Skeletal muscle cell (primary cell): Measurements from ENCODE around the gene RPS6KC1.
A peak's percentile ranks its signal among the peaks of the same experiment; 100 is the strongest.
"Not testable (repeated sequence)": the region's sequence is repeated elsewhere in the genome, so short reads cannot be mapped to it uniquely, and the experiment has no call there.

ENCODE experiments used
- DNase-seq: peaks from one replicate; pipeline ENCODE4 v3.0.0-alpha.2; 2010; ENCODE audit warnings: low read depth
- H3K4me3 ChIP-seq: 2 replicates; pipeline ENCODE4 v1.5.1; 2011; ENCODE audit warnings: low read depth, mild to moderate bottlenecking, control low read depth, low read length, moderate library complexity

The RPS6KC1 gene

GRCh38 chr1:213194855-213195254 lies 143.8 kb downstream of the RPS6KC1 start:
- no peak for DNase-seq
- H3K4me3 ChIP-seq: no peak overlapping the region

- DNase-seq, H3K4me3 ChIP-seq: not testable (repeated sequence)
Measured at GRCh38 chr1:213196328-213197054, 145.4 kb downstream of the RPS6KC1 start.

DNA sequence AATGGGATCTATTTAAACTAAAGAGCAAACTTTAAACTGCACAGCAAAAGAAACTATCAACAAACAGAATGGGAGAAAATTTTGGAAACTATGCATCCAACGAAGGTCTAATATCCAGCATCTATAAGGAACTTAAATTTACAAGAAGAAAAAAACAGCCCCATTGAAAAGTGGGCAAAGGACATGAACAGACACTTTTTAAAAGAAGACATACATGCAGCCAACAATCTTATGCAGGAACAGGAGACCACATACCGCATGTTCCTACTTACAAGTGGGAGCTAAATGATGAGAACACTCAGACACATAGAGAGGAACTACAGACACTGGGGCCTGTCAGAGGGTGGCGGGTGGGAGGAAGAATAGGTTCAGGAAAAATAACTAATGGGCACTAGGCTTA lies 149.6 kb downstream of the RPS6KC1 start:
- no peak overlapping the region for H3K4me3 ChIP-seq
- DNase-seq: no peak

DNA sequence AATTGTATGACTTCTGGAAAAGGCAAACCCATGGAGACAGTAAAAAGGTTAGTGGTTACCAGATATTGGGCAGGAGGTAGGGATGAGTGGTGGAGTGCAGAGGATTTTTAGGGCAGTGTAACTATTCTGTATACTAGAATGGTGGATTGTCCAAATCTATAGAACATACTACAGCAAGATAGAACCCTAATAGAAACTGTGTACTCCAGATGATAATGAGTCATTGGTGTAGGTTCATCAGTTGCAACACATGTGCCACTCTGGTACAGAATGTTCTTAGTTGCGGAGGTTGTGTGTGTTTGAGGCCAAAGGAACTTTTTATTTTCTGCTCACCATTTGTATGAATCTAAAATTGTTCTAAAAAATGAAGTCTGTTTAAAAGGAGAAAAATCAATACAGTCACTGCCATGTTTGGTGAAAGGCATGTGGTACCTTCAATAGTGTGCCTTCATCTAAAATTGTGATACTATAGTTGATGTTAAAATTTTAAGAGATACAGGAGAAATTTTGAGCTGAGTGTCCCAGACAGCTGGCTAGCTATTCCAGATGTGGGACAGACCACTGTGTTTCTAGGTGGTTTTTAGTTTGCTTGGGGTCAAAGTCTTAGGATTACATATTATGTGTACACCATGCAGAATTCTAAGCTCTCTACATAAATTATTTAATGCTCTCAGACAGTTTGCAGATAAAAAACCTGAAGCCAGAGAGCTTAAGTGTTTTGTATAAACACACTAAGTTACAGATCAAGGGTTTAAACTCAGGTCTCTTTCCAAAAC lies 150.5 kb downstream of the RPS6KC1 start:
- no peak overlapping the region for H3K4me3 ChIP-seq
- peak; percentile 90 for DNase-seq

GRCh38 chr1:213211201-213211600 lies 160.2 kb downstream of the RPS6KC1 start:
- no peak for DNase-seq
- no peak overlapping the region for H3K4me3 ChIP-seq

GRCh38 chr1:213219076-213219475 lies 168.0 kb downstream of the RPS6KC1 start:
- not testable (repeated sequence) for DNase-seq, H3K4me3 ChIP-seq

DNA sequence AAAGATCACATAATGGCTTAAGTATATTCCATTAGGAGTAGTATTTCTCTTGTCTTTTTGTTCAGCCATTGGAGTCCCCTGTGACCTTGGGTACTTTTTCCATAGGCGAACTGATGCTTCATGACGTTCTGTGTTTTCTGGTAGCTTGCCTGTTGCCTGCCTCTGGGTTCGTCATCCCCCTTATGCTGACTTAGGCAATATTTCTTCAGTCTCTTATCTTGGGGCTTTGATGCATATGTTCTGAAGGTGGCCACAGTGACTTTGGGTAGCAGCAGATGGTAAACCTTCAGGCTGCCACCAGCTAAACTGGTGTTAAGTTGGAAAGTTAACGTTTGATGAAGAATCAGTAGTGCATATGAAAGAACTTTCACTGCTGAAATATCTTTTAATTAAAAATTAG lies 170.2 kb downstream of the RPS6KC1 start:
- no peak overlapping the region for H3K4me3 ChIP-seq
- DNase-seq: no peak

DNA sequence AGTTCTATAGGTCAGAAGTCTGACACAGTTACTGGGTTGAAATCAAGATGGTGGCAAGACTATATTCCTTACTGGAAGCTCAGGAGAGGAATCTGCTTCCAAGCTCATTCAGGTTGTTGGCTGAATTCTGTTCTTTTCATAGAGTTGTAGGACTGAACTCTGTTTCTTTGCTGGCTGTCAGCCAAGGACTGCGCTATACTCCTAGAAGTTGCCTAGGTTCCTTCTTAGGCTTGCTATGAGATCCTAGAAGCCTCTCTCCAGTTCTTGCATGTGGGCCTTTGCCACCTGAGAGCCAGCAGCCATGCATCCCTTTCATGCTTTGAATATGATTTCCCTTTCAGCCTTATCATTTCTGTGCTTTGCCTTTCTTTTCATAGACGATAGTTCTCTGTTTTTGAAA lies 176.4 kb downstream of the RPS6KC1 start:
- no peak overlapping the region for H3K4me3 ChIP-seq
- DNase-seq: no peak

- DNase-seq: peak; percentile 10
- H3K4me3 ChIP-seq: no peak overlapping the region
Measured at GRCh38 chr1:213231795-213232231, 180.8 kb downstream of the RPS6KC1 start.

DNA sequence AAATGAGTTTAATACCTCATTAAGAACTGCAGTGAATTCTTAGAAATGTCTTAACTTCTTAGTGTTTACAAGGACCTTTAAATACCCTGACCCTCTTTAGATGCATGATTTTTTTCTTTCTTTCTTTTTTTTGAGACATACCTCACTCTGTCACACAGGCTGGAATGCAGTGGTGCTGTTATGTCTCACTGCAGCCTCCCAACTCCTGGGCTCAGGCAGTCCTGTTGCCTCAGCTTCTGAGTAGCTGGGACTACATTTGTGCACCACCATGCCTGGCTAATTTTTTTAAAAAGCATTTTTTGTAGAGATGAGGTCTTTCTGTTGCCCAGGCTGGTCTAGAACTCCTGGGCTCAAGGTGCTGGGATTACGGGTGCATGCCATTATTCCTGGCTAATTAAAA lies 191.8 kb downstream of the RPS6KC1 start:
- DNase-seq: no peak
- H3K4me3 ChIP-seq: no peak overlapping the region

- DNase-seq: peak; percentile 12
Measured at GRCh38 chr1:213244664-213245091, 193.6 kb downstream of the RPS6KC1 start.

GRCh38 chr1:213245260-213245910 lies 194.3 kb downstream of the RPS6KC1 start:
- no peak for DNase-seq
- no peak overlapping the region for H3K4me3 ChIP-seq

More at GRCh38 chr1:213244664-213245091, 193.6 kb downstream of the RPS6KC1 start:
- no peak overlapping the region for H3K4me3 ChIP-seq

DNA sequence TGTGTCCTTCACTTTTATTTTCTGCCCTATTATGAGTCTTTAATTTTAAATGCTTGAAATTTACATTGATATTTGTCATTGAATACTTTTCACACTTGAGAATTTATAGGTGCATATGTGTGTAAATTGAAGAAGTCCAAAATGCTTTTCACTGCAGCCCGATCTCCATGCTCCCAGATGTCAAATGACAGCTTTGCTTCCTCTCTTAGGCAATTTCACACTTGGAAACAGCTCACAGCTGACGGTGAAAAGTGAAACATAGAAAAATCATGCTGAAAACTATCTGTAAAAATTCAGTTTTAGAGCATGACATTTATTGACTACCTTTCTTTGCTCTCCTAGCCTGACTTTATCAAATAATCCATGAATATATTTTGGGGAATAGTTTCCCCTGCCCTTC lies 196.0 kb downstream of the RPS6KC1 start:
- no peak overlapping the region for H3K4me3 ChIP-seq
- DNase-seq: no peak

GRCh38 chr1:213249395-213249794 lies 198.4 kb downstream of the RPS6KC1 start:
- no peak overlapping the region for H3K4me3 ChIP-seq
- no peak for DNase-seq

DNA sequence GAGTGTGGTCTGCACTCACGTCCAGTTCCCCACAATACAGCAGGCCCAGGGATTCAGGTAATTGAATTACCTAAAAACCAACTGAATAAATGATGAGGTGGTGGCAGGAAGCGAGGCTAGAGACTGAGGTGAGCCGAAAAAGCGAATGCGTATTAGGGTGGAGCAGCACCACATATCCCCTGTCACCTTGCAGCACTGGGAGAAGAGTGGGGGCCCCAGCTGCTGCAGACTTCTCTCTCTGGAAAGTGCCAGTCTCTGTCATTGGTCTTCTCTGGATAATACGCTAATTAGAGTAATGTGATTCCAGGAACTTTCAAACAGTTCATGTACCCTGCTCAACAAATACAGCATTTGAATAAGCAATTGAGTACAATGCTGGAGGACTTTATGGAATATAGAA lies 199.0 kb downstream of the RPS6KC1 start:
- no peak overlapping the region for H3K4me3 ChIP-seq
- DNase-seq: no peak

DNA sequence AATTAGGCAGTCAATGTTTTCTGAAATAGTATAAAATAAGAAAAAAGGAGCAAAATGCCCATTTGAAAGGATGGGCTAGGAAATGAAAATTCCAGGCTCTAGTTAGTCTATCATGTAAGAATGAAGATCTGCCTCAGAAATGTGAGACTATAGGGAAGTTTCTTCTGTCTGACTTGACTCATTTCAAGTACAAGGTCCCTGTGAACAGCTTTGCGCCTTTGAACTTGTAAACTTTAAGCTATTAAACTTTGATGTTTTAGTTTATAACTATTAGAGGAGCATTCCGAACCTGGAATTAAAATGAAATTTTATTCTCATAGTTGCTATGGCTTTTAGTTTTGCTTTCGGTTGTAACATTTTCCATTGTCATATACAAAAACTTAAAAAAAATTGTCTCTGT lies 199.4 kb downstream of the RPS6KC1 start:
- no peak for DNase-seq

DNA sequence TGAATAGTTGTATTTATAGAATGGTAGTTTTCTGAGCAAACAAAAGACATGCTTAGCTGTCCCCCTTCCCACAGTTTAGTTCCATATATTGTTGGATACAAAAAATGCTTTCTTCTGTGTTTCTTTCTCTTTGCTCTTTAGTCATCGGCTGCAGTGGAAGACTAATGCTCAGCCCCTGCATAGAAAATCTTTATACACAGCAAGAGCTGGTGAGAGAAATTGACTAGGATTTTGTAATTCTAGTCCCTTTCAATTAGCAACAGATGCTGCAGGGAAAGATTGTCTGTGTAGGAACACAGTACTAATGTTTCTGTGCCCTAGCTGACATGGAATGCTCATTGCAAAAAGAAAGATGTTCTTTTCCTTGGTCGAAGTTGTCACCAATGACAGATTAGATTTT lies 200.9 kb downstream of the RPS6KC1 start:
- DNase-seq: no peak
- no peak overlapping the region for H3K4me3 ChIP-seq

More for the DNA sequence above, 199.4 kb downstream of the RPS6KC1 start:
- no peak overlapping the region for H3K4me3 ChIP-seq

GRCh38 chr1:213256438-213257087 lies 205.5 kb downstream of the RPS6KC1 start:
- no peak overlapping the region for H3K4me3 ChIP-seq
- DNase-seq: no peak

- no peak for DNase-seq
- H3K4me3 ChIP-seq: no peak overlapping the region
Measured at GRCh38 chr1:213260311-213261075, 209.5 kb downstream of the RPS6KC1 start.
